ENCODE measurements around the gene MARCHF9. TPM values are rescaled to one million over a fixed set of nuclear protein-coding genes. Genes with fewer than 3 reads are reported as not detected.

The MARCHF9 gene
- total RNA-seq, 1 donor from 2014 or later, result 4.7 TPM

DNA sequence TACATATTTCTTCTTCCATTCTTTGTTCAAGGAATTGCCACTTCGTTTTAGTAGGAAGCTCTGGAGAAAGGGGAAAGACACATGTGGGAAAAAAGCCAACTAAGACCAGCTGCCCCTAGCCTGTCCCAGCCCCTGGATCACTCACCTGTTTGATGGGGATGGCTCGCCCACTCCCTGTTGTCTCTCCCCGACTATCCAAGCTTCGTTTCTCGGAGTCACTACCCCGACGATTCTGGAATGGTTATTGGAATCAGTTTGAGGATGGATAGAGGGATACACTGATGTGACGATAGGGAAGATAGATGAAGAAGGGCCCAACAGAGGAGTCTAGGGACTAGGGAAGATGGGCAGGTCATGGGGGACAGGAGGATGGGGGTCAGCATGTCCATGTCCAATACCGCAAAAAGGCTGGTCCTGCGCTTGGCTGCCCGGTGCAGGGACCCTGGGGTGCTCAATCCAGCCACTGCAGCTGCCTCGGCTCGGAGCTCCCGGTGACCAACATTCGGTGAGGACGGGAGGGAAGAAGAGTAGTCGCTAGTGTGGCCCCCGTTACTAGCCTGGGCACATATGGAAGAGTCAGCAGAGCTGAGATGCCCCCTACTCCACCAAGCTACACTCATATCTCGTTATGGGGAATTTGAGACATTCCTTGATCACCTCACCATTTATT lies 23.4 kb upstream of the MARCHF9 start:
- TF ChIP-seq CTCF (conservative IDR thresholded peaks at IDR 0.05; ENCODE audit: low read depth, low read length), result no peak

GRCh38 chr12:57732270-57732669 lies 22.6 kb upstream of the MARCHF9 start:
- DNase-seq (ENCODE audit: low read depth), result no peak
- TF ChIP-seq CTCF (conservative IDR thresholded peaks at IDR 0.05; ENCODE audit: low read depth, low read length), result no peak
- no peak overlapping the region for H3K4me3 ChIP-seq (ENCODE audit: low read depth, low read length)

More for the DNA sequence above, 23.4 kb upstream of the MARCHF9 start:
- H3K4me3 ChIP-seq (ENCODE audit: low read depth, low read length), result no peak overlapping the region
- DNase-seq (ENCODE audit: low read depth), result no peak

DNA sequence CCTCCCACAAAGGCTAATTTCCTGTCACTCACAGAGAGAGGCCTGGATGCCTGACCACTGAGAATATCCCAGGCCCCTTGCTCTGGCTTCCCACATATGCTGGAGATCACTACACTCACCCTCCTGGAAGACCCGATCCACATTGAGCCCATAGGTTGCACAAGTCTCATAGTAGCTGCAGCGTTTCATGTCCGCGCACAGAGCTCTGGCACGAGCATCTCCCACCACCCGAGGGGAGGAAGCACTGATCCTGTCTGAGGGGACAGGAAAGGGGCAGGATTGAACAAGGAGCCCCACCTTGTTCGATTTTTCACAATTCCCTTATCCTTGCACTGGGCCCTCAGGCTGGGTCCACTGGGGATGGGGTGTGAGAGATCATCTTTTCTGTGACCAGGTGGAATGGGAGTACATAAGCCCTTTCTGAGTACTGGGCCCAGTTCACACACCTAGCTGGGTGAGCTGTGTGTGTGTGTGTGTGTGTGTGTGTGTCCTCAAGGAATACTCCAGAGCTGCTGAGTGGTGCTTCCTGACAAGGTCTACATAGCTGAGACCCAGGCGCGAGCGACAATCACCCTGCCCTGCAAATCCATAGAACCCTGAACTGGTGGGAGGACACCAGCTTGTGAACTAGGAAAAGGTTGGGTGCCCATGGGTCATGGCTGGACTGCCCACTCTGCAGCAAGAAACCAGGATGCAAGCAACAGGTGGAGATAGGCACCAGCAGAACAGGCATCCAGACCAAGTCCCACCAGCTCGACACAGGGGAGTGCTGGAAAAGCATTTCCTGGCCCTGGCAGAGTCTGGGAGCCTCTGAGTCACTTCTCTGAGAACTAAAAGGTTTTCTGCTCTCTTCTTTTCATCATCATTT lies 21.9 kb upstream of the MARCHF9 start:
- DNase-seq (ENCODE audit: low read depth), result no peak
- H3K4me3 ChIP-seq (ENCODE audit: low read depth, low read length), result no peak overlapping the region
- no peak for TF ChIP-seq CTCF (conservative IDR thresholded peaks at IDR 0.05; ENCODE audit: low read depth, low read length)

DNA sequence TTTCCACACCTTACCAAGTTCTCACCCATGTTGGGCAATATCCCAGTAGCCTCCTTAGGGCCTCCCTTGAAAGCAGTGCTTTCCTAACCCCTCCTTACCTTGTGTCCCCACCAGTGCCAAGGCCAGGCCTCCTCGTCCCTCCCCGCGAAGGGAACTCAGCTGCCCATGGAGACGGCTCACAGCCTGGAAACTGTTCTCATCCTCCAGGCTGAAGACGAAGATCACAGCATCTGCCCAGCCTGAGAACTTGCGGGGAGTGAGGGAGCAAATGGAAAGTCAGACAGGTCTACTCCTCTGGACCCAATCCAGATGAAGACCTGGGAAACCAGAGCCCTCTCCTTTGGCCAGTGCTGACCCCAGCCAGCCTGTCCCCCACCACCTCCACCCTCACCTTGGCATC lies 21.0 kb upstream of the MARCHF9 start:
- TF ChIP-seq CTCF (conservative IDR thresholded peaks at IDR 0.05; ENCODE audit: low read depth, low read length), result no peak

GRCh38 chr12:57734591-57734990 lies 20.3 kb upstream of the MARCHF9 start:
- no peak for DNase-seq (ENCODE audit: low read depth)
- no peak for TF ChIP-seq CTCF (conservative IDR thresholded peaks at IDR 0.05; ENCODE audit: low read depth, low read length)
- no peak overlapping the region for H3K4me3 ChIP-seq (ENCODE audit: low read depth, low read length)

More for the DNA sequence above, 21.0 kb upstream of the MARCHF9 start:
- no peak overlapping the region for H3K4me3 ChIP-seq (ENCODE audit: low read depth, low read length)
- no peak for DNase-seq (ENCODE audit: low read depth)

DNA sequence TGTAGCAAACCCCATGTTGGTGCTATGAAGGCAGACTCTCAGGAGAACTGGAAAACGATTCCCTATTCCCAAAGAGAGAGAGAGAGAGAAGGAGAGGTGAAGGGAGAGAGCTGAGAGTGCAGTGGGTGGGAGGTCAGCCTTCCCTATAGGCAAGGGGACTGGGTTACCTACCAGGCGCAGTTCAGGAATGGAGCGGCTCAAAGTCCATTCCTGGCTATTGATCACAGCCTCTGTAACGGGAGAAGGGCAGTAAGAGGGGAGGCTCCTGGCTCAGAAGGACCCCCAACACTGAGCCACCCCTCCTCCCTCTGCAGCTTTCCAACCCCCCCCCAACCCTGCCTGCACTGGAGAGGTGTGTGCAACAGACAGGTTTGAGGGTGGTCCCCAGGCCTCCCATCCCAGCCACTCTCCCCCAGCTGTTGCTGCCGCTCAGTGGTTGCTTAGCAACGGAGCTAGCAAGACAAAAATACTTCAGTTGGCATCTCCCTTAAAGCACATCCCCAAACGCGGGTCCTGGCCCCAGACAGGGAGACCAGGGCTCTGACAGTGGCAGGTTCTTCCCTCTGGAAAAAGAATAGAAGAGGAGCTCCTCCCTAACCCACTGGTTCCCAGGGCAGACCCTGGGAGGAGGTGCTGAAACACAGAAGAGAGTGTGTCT lies 19.6 kb upstream of the MARCHF9 start:
- no peak for DNase-seq (ENCODE audit: low read depth)
- H3K4me3 ChIP-seq (ENCODE audit: low read depth, low read length), result no peak overlapping the region
- TF ChIP-seq CTCF (conservative IDR thresholded peaks at IDR 0.05; ENCODE audit: low read depth, low read length), result no peak
